ENCODE data around the gene FOXS1. TPM values are rescaled to one million over a fixed set of nuclear protein-coding genes. Genes with fewer than 3 reads are reported as not detected.
A peak's percentile ranks its signal among the peaks of the same experiment; 100 is the strongest.

Gene FOXS1
- total and polyA plus RNA-seq, 9 donors, result 0.40 to 5.0 (median 0.69) TPM; not detected in 2

GRCh38 chr20:31868853-31869672 lies 23.7 kb upstream of the FOXS1 start:
- intact Hi-C loops (cut with DNase I), result no loop called here
- no peaks in the 10 kb centered on the region for H3K27me3 ChIP-seq
- H3K36me3 ChIP-seq, result no peaks in the 10 kb centered on the region
- 78 to 87% (median 83%) methylated on average over 10 to 12 of the region's 12 CpGs for WGBS, 3 donors
- no peak for DNase-seq
- H3K27ac ChIP-seq, result no peak overlapping the region
- TF ChIP-seq POLR2A (IDR thresholded peaks at IDR 0.05), result no peak
- TF ChIP-seq CTCF (IDR thresholded peaks at IDR 0.05), result no peak
- TF ChIP-seq EP300 (IDR thresholded peaks at IDR 0.05), result no peak
- no peaks in the 10 kb centered on the region for H3K4me1 ChIP-seq (ENCODE audit: insufficient read depth)
- no peaks in the 10 kb centered on the region for H3K9me3 ChIP-seq
- H3K4me3 ChIP-seq, result no peak overlapping the region

- Histone ChIP-seq H3K36me3 (no peaks in the 10 kb centered on the region), H3K27me3 (no peaks in the 10 kb centered on the region), H3K9me3 (no peaks in the 10 kb centered on the region), H3K27ac (peak overlapping the region in 1 of 2 donors; percentile 3), H3K4me1 (ENCODE audit: insufficient read depth) (no peaks in the 10 kb centered on the region), H3K4me3 (no peak overlapping the region)
- DNase-seq, result no peak
- TF ChIP-seq EP300 (IDR thresholded peaks at IDR 0.05), result no peak
- intact Hi-C loops (cut with DNase I), result no loop called here
- WGBS, 3 donors, result 63 to 70% (median 66%) methylated on average over 3 of the region's 3 CpGs
Measured at GRCh38 chr20:31866221-31866620, 20.8 kb upstream of the FOXS1 start.

GRCh38 chr20:31864521-31865400 lies 19.4 kb upstream of the FOXS1 start:
- peaks cover 3% of the 10 kb centered on the region for H3K4me1 ChIP-seq (ENCODE audit: insufficient read depth)
- H3K9me3 ChIP-seq, result no peaks in the 10 kb centered on the region
- no peaks in the 10 kb centered on the region for H3K27me3 ChIP-seq
- peak overlapping the region in 1 of 2 donors; percentile 45 for H3K27ac ChIP-seq
- WGBS, 3 donors, result 67 to 90% (median 71%) methylated on average over 12 of the region's 12 CpGs
- TF ChIP-seq CTCF (IDR thresholded peaks at IDR 0.05) (no peak), POLR2A (IDR thresholded peaks at IDR 0.05) (no peak), EP300 (IDR thresholded peaks at IDR 0.05) (no peak)
- no peak for DNase-seq
- intact Hi-C loops (cut with DNase I), result no loop called here
- no peak overlapping the region for H3K4me3 ChIP-seq
- no peaks in the 10 kb centered on the region for H3K36me3 ChIP-seq

GRCh38 chr20:31863296-31864085 lies 18.1 kb upstream of the FOXS1 start:
- Histone ChIP-seq H3K27ac (no peak overlapping the region), H3K36me3 (no peaks in the 10 kb centered on the region), H3K4me1 (ENCODE audit: insufficient read depth) (peaks cover 3% of the 10 kb centered on the region), H3K27me3 (no peaks in the 10 kb centered on the region), H3K9me3 (no peaks in the 10 kb centered on the region), H3K4me3 (no peak overlapping the region)
- TF ChIP-seq EP300 (IDR thresholded peaks at IDR 0.05) (no peak), POLR2A (IDR thresholded peaks at IDR 0.05) (no peak), CTCF (IDR thresholded peaks at IDR 0.05) (no peak)
- WGBS, 3 donors, result 89 to 94% (median 94%) methylated on average over 9 of the region's 9 CpGs
- peak in 2 of 5 donors; percentile 12 to 16 for DNase-seq
- intact Hi-C loops (cut with DNase I), result no loop called here
